WTC11 (cell line): Measurements from ENCODE around the gene PLD5. TPM values are rescaled to one million over a fixed set of nuclear protein-coding genes. Genes with fewer than 3 reads are reported as not detected.

Experiments
- ATAC-seq: fragments of 200-7000 bp; cut with Tn5 transposase; 2 replicates; pipeline ENCODE4 v1.10.0; 2021; ENCODE audit warnings: mild to moderate bottlenecking, moderate library complexity
- CTCF ChIA-PET: fragments of 300-600 bp; sonication (Branson Sonifier 250); formaldehyde crosslinking; loops from one replicate; lab custom pipeline; 2021; ENCODE audit warnings: antibody characterized with exemption; lab: Charles Lee
- POLR2A ChIA-PET: fragments of 350-600 bp; sonication (Branson Sonifier 250); formaldehyde crosslinking; loops from one replicate; lab custom pipeline; 2021; ENCODE audit warnings: antibody characterized with exemption; lab: Charles Lee
- DNase-seq: peaks from one replicate; pipeline ENCODE4 v3.0.0; 2021; ENCODE audit warnings: low spot score
- H3K27ac Mint-ChIP-seq: 2 replicates; pipeline ENCODE4 v1.8.0; 2021; ENCODE audit warnings: mixed read lengths
- H3K27me3 Mint-ChIP-seq: 2 replicates; pipeline ENCODE4 v1.8.0; 2021; ENCODE audit warnings: low read depth, mild to moderate bottlenecking, moderate library complexity, mixed read lengths
- H3K36me3 Mint-ChIP-seq: 2 replicates; pipeline ENCODE4 v1.8.0; 2021; ENCODE audit warnings: mixed read lengths
- H3K4me1 Mint-ChIP-seq: 2 replicates; pipeline ENCODE4 v1.8.0; 2022; ENCODE audit warnings: mixed read lengths
- H3K4me3 Mint-ChIP-seq: 2 replicates; pipeline ENCODE4 v1.8.0; 2021; ENCODE audit warnings: mild to moderate bottlenecking, moderate library complexity, mixed read lengths
- H3K9me3 Mint-ChIP-seq: 2 replicates; pipeline ENCODE4 v1.8.0; 2021; ENCODE audit warnings: mixed read lengths
- CREM ChIP-seq: sonication (generic); formaldehyde crosslinking; IDR thresholded peaks from 2 replicates; pipeline ENCODE4 v1.8.1; 2022; ENCODE audit warnings: mild to moderate bottlenecking, missing genetic modification reagents, moderate library complexity
- ETV6 ChIP-seq: sonication (generic); formaldehyde crosslinking; IDR thresholded peaks from 2 replicates; pipeline ENCODE4 v1.8.1; 2022; ENCODE audit warnings: mild to moderate bottlenecking, missing genetic modification reagents
- FOXJ3 ChIP-seq: sonication (generic); formaldehyde crosslinking; IDR thresholded peaks from 2 replicates; pipeline ENCODE4 v1.9.0; 2021; ENCODE audit warnings: missing genetic modification reagents, mild to moderate bottlenecking, borderline replicate concordance
- FOXP1 ChIP-seq: sonication (generic); formaldehyde crosslinking; IDR thresholded peaks from 2 replicates; pipeline ENCODE4 v1.8.0; 2022; ENCODE audit warnings: missing genetic modification reagents, mild to moderate bottlenecking, moderate library complexity, borderline replicate concordance
- GABPB1 ChIP-seq: sonication (generic); formaldehyde crosslinking; IDR thresholded peaks from 2 replicates; pipeline ENCODE4 v1.8.1; 2023; ENCODE audit warnings: mild to moderate bottlenecking, missing genetic modification reagents
- HMGA2 ChIP-seq: fragments of 250-450 bp; sonication (Bioruptor Pico); IDR thresholded peaks from 2 replicates; pipeline ENCODE4 v1.4.0; 2021; ENCODE audit warnings: mild to moderate bottlenecking, moderate library complexity
- JAZF1 ChIP-seq: fragments of 250-450 bp; sonication (Bioruptor Pico); IDR thresholded peaks from 2 replicates; pipeline ENCODE4 v1.9.0; 2021; ENCODE audit warnings: moderate library complexity, mild to moderate bottlenecking, inconsistent platforms
- JUN ChIP-seq: sonication (generic); formaldehyde crosslinking; IDR thresholded peaks from 2 replicates; pipeline ENCODE4 v1.8.0; 2023; ENCODE audit warnings: mild to moderate bottlenecking, missing genetic modification reagents
- MXD4 ChIP-seq: fragments of 250-450 bp; sonication (Bioruptor Pico); IDR thresholded peaks from 2 replicates; pipeline ENCODE4 v1.8.0; 2021; ENCODE audit warnings: mild to moderate bottlenecking, moderate library complexity, borderline replicate concordance
- MYBL2 ChIP-seq: sonication (generic); formaldehyde crosslinking; IDR thresholded peaks from 2 replicates; pipeline ENCODE4 v1.8.1; 2023; ENCODE audit warnings: mild to moderate bottlenecking, moderate library complexity, missing genetic modification reagents
- NR1H2 ChIP-seq: sonication (generic); formaldehyde crosslinking; IDR thresholded peaks from 2 replicates; pipeline ENCODE4 v1.9.0; 2021; ENCODE audit warnings: mild to moderate bottlenecking, moderate library complexity, missing genetic modification reagents
- PRRX2 ChIP-seq: fragments of 250-450 bp; sonication (Bioruptor Pico); IDR thresholded peaks from 2 replicates; pipeline ENCODE4 v1.8.0; 2021; ENCODE audit warnings: mild to moderate bottlenecking
- RELA ChIP-seq: sonication (generic); formaldehyde crosslinking; IDR thresholded peaks from 2 replicates; pipeline ENCODE4 v1.8.1; 2022; ENCODE audit warnings: missing genetic modification reagents, mild to moderate bottlenecking, borderline replicate concordance
- SMAD3 ChIP-seq: sonication (generic); formaldehyde crosslinking; IDR thresholded peaks from 2 replicates; pipeline ENCODE4 v1.8.0; 2022; ENCODE audit warnings: missing genetic modification reagents, mild to moderate bottlenecking, borderline replicate concordance
- SOX15 ChIP-seq: fragments of 250-450 bp; sonication (Bioruptor Pico); IDR thresholded peaks from 2 replicates; pipeline ENCODE4 v1.9.0; 2021; ENCODE audit warnings: mild to moderate bottlenecking
- TEAD1 ChIP-seq: sonication (generic); formaldehyde crosslinking; IDR thresholded peaks from 2 replicates; pipeline ENCODE4 v1.8.0; 2022; ENCODE audit warnings: mild to moderate bottlenecking, missing genetic modification reagents
- TP53 ChIP-seq: sonication (generic); formaldehyde crosslinking; IDR thresholded peaks from 2 replicates; pipeline ENCODE4 v1.8.1; 2023; ENCODE audit warnings: mild to moderate bottlenecking, missing genetic modification reagents
- total RNA-seq: library from RNA; stranded (reverse); gene quantifications from 3 replicates; pipeline ENCODE4 v1.2.3, GENCODE V29; 2021
- TF ChIP-seq, protein P1 (sequence below): sonication (generic); formaldehyde crosslinking; IDR thresholded peaks from 2 replicates; pipeline ENCODE4 v1.8.1; 2022; ENCODE audit warnings: mild to moderate bottlenecking, missing genetic modification reagents, moderate library complexity, borderline replicate concordance
- TF ChIP-seq, protein P2 (sequence below): fragments of 250-450 bp; sonication (Bioruptor Pico); conservative IDR thresholded peaks from 2 replicates; pipeline ENCODE4 v1.9.0; 2021; ENCODE audit warnings: mild to moderate bottlenecking
- TF ChIP-seq, protein P3 (sequence below): fragments of 200-600 bp; IDR thresholded peaks from 2 replicates; pipeline ENCODE4 v1.8.0; 2022; ENCODE audit warnings: antibody characterized with exemption
- TF ChIP-seq, protein P4 (sequence below): sonication (generic); formaldehyde crosslinking; IDR thresholded peaks from 2 replicates; pipeline ENCODE4 v1.8.1; 2023; ENCODE audit warnings: mild to moderate bottlenecking, missing genetic modification reagents, moderate library complexity
- TF ChIP-seq, protein P5 (sequence below): sonication (generic); formaldehyde crosslinking; IDR thresholded peaks from 2 replicates; pipeline ENCODE4 v1.8.1; 2023; ENCODE audit warnings: mild to moderate bottlenecking, moderate library complexity, missing genetic modification reagents
- TF ChIP-seq, protein P6 (sequence below): fragments of 250-450 bp; sonication (Bioruptor Pico); IDR thresholded peaks from 2 replicates; pipeline ENCODE4 v2.1.2; 2022; ENCODE audit warnings: mild to moderate bottlenecking, moderate library complexity
- TF ChIP-seq, protein P7 (sequence below): fragments of 250-450 bp; sonication (Bioruptor Pico); IDR thresholded peaks from 2 replicates; pipeline ENCODE4 v1.9.0; 2021; ENCODE audit warnings: mild to moderate bottlenecking

PLD5 gene
- total RNA-seq, 1 experiment from 2014 or later = 6.4 TPM

DNA sequence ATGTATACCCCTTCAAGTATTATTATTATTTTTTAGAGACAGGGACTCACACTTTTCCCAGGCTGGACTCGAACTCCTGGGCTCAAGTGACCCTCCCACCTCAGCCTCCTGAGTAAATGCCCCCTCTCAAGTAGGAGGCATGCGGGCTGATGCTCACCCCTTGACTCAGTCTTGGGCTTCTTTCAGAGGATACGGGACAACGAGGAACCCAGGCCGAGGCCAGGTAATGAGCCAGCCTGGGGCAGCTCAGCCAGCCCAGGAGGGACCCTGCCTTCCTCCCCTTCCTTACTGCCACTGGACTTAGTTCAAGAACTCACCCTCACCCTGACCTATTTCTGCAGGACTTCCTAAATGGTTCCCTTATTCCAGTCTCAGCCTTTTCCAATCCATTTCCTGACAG is 327.6 kb downstream of the PLD5 start (continued):
- TF ChIP-seq, protein P1, sequence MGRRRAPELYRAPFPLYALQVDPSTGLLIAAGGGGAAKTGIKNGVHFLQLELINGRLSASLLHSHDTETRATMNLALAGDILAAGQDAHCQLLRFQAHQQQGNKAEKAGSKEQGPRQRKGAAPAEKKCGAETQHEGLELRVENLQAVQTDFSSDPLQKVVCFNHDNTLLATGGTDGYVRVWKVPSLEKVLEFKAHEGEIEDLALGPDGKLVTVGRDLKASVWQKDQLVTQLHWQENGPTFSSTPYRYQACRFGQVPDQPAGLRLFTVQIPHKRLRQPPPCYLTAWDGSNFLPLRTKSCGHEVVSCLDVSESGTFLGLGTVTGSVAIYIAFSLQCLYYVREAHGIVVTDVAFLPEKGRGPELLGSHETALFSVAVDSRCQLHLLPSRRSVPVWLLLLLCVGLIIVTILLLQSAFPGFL = no peak
- TF ChIP-seq FOXP1 (CRISPR knock-in tag) = no peak
- TF ChIP-seq, protein P2, sequence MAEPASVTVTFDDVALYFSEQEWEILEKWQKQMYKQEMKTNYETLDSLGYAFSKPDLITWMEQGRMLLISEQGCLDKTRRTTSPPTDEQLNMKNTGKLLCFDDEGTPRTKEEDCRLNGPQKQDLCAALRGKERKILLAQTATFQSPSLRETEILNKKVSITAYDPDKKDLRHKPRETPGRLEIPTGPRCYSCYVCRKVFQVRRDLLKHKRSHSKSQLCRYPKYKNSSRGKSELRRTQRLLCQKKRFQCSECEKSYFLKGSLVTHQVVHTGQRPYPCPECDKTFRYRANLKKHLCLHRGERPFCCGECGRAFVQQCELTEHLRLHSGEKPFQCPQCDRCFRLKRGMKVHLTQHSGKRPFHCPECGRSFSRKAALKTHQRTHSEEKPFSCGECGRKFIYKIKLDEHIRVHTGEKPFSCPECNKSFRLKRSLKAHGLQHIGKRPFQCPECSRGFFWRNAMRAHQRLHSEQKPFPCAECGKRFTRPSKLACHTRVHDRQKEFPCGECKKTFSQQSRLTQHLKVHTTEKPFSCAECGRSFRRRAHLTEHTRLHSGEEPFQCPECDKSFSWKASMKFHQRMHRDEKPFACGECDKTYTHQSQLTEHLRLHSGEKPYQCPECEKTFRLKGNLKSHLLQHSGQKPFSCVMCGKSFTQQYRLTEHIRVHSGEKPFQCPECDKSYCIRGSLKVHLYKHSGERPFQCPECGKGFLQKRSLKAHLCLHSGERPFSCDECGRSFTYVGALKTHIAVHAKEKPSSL (CRISPR knock-in tag) = no peak
- no peak for TF ChIP-seq JUN (CRISPR knock-in tag)
- TF ChIP-seq, protein P3, sequence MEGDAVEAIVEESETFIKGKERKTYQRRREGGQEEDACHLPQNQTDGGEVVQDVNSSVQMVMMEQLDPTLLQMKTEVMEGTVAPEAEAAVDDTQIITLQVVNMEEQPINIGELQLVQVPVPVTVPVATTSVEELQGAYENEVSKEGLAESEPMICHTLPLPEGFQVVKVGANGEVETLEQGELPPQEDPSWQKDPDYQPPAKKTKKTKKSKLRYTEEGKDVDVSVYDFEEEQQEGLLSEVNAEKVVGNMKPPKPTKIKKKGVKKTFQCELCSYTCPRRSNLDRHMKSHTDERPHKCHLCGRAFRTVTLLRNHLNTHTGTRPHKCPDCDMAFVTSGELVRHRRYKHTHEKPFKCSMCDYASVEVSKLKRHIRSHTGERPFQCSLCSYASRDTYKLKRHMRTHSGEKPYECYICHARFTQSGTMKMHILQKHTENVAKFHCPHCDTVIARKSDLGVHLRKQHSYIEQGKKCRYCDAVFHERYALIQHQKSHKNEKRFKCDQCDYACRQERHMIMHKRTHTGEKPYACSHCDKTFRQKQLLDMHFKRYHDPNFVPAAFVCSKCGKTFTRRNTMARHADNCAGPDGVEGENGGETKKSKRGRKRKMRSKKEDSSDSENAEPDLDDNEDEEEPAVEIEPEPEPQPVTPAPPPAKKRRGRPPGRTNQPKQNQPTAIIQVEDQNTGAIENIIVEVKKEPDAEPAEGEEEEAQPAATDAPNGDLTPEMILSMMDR = no peak
- no peak for TF ChIP-seq MYBL2 (CRISPR knock-in tag)
- TF ChIP-seq RELA (CRISPR knock-in tag) = no peak

DNA sequence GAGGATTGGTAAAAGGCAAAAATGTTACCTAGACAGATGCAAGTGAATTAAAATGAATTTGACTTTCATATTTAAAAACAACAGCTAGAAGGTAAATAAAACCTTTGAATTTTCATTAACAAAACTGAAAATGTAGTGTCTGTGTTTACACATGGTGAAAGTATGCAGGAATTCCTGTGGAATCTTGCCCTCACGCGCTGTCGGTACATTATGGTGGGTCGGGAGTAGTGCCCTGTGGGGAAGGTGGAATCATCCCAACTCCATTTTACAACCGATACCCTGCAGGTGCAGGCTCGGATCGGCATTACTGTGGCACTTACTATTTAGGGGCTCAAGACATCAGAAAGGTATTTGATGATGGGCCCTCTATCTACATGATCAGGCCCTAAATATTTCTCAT is 328.4 kb downstream of the PLD5 start:
- ATAC-seq = peak; percentile 68

More for the DNA sequence above, 328.4 kb downstream of the PLD5 start:
- TF ChIP-seq NR1H2 (CRISPR knock-in tag) = no peak
- no peak for TF ChIP-seq MYBL2 (CRISPR knock-in tag)
- no peak for TF ChIP-seq PRRX2 (CRISPR knock-in tag)
- TF ChIP-seq, protein P3 = no peak
- TF ChIP-seq CREM (CRISPR knock-in tag) = no peak
- no peak for TF ChIP-seq JAZF1 (CRISPR knock-in tag)
- no peak for TF ChIP-seq ETV6
- no peak for TF ChIP-seq SMAD3 (CRISPR knock-in tag)
- no peak for TF ChIP-seq MXD4 (CRISPR knock-in tag)
- TF ChIP-seq RELA (CRISPR knock-in tag) = no peak
- TF ChIP-seq, protein P4, sequence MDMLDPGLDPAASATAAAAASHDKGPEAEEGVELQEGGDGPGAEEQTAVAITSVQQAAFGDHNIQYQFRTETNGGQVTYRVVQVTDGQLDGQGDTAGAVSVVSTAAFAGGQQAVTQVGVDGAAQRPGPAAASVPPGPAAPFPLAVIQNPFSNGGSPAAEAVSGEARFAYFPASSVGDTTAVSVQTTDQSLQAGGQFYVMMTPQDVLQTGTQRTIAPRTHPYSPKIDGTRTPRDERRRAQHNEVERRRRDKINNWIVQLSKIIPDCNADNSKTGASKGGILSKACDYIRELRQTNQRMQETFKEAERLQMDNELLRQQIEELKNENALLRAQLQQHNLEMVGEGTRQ (CRISPR knock-in tag) = no peak
- no peak for TF ChIP-seq GABPB1
- no peak for TF ChIP-seq HMGA2
- TF ChIP-seq, protein P5, sequence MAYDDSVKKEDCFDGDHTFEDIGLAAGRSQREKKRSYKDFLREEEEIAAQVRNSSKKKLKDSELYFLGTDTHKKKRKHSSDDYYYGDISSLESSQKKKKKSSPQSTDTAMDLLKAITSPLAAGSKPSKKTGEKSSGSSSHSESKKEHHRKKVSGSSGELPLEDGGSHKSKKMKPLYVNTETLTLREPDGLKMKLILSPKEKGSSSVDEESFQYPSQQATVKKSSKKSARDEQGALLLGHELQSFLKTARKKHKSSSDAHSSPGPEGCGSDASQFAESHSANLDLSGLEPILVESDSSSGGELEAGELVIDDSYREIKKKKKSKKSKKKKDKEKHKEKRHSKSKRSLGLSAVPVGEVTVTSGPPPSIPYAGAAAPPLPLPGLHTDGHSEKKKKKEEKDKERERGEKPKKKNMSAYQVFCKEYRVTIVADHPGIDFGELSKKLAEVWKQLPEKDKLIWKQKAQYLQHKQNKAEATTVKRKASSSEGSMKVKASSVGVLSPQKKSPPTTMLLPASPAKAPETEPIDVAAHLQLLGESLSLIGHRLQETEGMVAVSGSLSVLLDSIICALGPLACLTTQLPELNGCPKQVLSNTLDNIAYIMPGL (CRISPR knock-in tag) = no peak
- TF ChIP-seq SOX15 (CRISPR knock-in tag) = no peak
- TF ChIP-seq FOXJ3 (CRISPR knock-in tag) = no peak
- TF ChIP-seq TP53 (CRISPR knock-in tag) = no peak
- TF ChIP-seq, protein P6, sequence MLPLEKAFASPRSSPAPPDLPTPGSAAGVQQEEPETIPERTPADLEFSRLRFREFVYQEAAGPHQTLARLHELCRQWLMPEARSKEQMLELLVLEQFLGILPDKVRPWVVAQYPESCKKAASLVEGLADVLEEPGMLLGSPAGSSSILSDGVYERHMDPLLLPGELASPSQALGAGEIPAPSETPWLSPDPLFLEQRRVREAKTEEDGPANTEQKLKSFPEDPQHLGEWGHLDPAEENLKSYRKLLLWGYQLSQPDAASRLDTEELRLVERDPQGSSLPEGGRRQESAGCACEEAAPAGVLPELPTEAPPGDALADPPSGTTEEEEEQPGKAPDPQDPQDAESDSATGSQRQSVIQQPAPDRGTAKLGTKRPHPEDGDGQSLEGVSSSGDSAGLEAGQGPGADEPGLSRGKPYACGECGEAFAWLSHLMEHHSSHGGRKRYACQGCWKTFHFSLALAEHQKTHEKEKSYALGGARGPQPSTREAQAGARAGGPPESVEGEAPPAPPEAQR (CRISPR knock-in tag) = no peak
- TF ChIP-seq, protein P7, sequence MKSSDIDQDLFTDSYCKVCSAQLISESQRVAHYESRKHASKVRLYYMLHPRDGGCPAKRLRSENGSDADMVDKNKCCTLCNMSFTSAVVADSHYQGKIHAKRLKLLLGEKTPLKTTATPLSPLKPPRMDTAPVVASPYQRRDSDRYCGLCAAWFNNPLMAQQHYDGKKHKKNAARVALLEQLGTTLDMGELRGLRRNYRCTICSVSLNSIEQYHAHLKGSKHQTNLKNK (CRISPR knock-in tag) = no peak
- TF ChIP-seq TEAD1 (CRISPR knock-in tag) = no peak
- CTCF ChIA-PET = no interaction called here
- DNase-seq = no peak
- Mint-ChIP-seq H3K9me3 (peaks cover 21% of the 10 kb centered on the region), H3K36me3 (peaks cover 14% of the 10 kb centered on the region; the same call in 1 of the 2 replicates), H3K4me1 (peaks cover 36% of the 10 kb centered on the region), H3K27ac (no peak overlapping the region), H3K4me3 (no peak overlapping the region), H3K27me3 (no peaks in the 10 kb centered on the region)
- POLR2A ChIA-PET = no interaction called here
